ENCODE measurements around the gene PTPN18. TPM values are rescaled to one million over a fixed set of nuclear protein-coding genes. Genes with fewer than 3 reads are reported as not detected.
A peak's percentile ranks its signal among the peaks of the same experiment; 100 is the strongest.

Gene PTPN18
- polyA plus RNA-seq, 2 of the 4 experiments (the other 2 are of a cell fraction), result 19.6 to 20.4 TPM

DNA sequence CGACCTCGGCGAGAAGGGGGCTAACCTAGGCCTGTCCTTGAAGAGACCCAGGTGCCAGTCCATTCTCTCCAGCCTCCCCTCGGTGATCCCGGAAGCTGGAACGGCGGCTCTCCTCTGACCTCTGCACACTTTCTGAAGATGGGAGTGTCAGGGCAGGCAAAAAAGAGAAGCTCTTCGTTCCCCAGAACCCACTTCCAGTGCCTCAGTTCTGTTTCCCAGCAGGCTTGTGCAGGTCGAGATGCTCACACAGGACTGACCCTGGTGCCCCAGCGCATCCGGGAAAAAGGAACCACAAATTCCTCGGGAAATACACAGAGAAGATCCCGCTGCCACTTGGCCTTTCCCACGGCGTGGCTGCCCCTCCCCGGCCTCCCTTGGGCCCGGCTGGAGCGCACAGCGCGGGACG lies 681 bp upstream of the PTPN18 start:
- Histone ChIP-seq H3K9me3 (no peaks in the 10 kb centered on the region), H3K27ac (peak overlapping the region; percentile 90 to 97), H3K4me2 (peak overlapping the region; percentile 94), H3K4me3 (peak overlapping the region; percentile 91), H3K4me1 (peaks cover 17% of the 10 kb centered on the region; the same call in 2 of the 3 replicates)
- no peak for TF ChIP-seq NFE2L2 (conservative IDR thresholded peaks at IDR 0.05; ENCODE audit: low read length)
- FAIRE-seq (no peak), DNase-seq (ENCODE audit: low read depth in 1 of 2, low spot score in 1 of 2) (no peak), ATAC-seq (peak; percentile 18 to 38)
- WGBS (ENCODE audit: missing lambda C conversion rate), result 43% methylated on average over 11 of the region's 21 CpGs
- POLR2A ChIA-PET, result interaction anchor here (2.7 kb wide), 1 partner anchor 13 kb away, joined by 27 read pairs; the partner anchor contains the start of gene IMP4
- CTCF ChIA-PET, result interaction anchor here (1.3 to 5.5 kb wide), 5 partner anchors 9 to 23 kb away, joined by 3 to 27 read pairs (median 6); no protein-coding TSS in a partner anchor

DNA sequence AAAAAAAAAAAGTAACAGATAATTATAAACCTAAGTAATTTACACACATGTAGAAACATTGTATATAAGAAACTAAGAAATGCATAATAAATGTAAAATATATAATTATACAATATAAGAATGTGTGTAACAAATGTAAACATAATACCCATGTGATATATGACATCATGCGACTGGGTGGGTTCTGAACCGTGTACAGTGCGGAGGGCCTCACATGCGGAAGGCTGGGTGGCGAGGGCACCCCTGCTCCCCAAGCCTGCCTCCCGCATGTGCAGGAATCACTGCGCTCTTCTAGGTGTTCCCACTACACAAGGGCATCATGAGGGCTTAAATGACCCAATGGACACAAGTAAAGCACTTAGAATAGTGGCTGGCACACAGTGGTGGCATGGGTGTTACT lies 2.0 kb downstream of the PTPN18 start:
- no peak for FAIRE-seq

DNA sequence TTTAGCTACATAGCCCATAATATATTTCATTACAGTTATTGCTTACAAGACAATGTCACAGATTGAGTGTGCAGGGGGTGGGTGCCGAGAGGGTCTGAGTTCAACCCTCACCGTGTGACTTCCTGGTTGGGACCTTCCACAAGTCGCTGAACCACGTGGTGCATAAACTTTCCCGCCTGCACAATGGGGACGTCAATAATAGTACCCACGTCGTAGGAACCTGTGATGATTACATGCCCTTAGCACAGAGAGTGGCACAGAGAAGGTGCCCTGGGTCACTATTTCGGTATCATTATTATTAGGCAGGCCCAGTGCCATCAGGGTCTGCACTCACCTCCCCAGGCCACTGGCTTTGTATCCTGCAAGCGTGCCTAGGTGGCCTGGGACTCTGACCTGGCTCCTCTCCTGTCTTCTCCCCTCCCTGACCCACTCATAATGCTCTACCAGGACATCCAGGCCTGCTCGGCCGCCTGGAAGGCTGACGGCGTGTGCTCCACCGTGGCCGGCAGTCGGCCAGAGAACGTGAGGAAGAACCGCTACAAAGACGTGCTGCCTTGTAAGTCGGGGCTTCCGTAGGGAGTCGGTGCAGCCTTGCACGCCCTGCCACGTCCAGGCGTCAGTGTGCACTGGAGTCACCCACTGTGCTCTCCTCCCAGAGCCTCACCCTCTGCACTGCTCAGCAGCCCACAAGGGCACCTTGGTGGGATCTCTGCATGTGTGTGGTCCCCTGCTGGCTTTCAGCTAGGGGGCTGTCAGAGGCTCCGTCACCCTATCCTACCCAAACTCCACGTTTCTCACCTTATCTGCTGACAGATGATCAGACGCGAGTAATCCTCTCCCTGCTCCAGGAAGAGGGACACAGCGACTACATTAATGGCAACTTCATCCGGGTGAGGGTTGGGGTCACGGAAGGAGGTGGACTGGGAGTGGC lies 2.8 kb downstream of the PTPN18 start:
- FAIRE-seq, result no peak
- 93% methylated on average over 32 of the region's 33 CpGs for WGBS (ENCODE audit: missing lambda C conversion rate)
- no peaks in the 10 kb centered on the region for H3K9me3 ChIP-seq
- ChIA-PET POLR2A (no interaction called here), CTCF (interaction anchor here (1.5 kb wide), 1 partner anchor 26 kb away, joined by 4 read pairs; no protein-coding TSS in a partner anchor)
- ATAC-seq, result no peak
- H3K4me1 ChIP-seq, result peaks cover 17% of the 10 kb centered on the region; the same call in 2 of the 3 replicates
- no peak overlapping the region for H3K27ac ChIP-seq
- H3K4me2 ChIP-seq, result no peak overlapping the region
- DNase-seq (ENCODE audit: low read depth in 1 of 2, low spot score in 1 of 2), result no peak
- TF ChIP-seq, protein P1, sequence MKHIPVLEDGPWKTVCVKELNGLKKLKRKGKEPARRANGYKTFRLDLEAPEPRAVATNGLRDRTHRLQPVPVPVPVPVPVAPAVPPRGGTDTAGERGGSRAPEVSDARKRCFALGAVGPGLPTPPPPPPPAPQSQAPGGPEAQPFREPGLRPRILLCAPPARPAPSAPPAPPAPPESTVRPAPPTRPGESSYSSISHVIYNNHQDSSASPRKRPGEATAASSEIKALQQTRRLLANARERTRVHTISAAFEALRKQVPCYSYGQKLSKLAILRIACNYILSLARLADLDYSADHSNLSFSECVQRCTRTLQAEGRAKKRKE (CRISPR knock-in tag; IDR thresholded peaks at IDR 0.05; ENCODE audit: low read depth), result no peak
- TF ChIP-seq NFE2L2 (conservative IDR thresholded peaks at IDR 0.05; ENCODE audit: low read length) (no peak), HOXB13 (CRISPR knock-in tag; IDR thresholded peaks at IDR 0.05; ENCODE audit: low read depth) (no peak)
- no peak overlapping the region for H3K4me3 ChIP-seq

More for the DNA sequence above, 2.0 kb downstream of the PTPN18 start:
- Histone ChIP-seq H3K27ac (no peak overlapping the region), H3K4me1 (peaks cover 17% of the 10 kb centered on the region; the same call in 2 of the 3 replicates), H3K4me3 (no peak overlapping the region), H3K4me2 (no peak overlapping the region), H3K9me3 (no peaks in the 10 kb centered on the region)
- ATAC-seq (no peak), DNase-seq (ENCODE audit: low read depth in 1 of 2, low spot score in 1 of 2) (no peak)
- CTCF ChIA-PET, result interaction anchor here (1.5 kb wide), 1 partner anchor 20 kb away, joined by 5 read pairs; no protein-coding TSS in a partner anchor
- 93% methylated on average over 7 of the region's 7 CpGs for WGBS (ENCODE audit: missing lambda C conversion rate)
- POLR2A ChIA-PET, result no interaction called here
- TF ChIP-seq, protein P2, sequence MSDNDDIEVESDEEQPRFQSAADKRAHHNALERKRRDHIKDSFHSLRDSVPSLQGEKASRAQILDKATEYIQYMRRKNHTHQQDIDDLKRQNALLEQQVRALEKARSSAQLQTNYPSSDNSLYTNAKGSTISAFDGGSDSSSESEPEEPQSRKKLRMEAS (IDR thresholded peaks at IDR 0.05), result no peak
- TF ChIP-seq HEYL (CRISPR knock-in tag; IDR thresholded peaks at IDR 0.05), result no peak
- TF ChIP-seq HDAC2 (IDR thresholded peaks at IDR 0.05), result no peak
- no peak for TF ChIP-seq ESRRA (IDR thresholded peaks at IDR 0.05; ENCODE audit: borderline replicate concordance, low read length)
- no peak for TF ChIP-seq RAD21 (conservative IDR thresholded peaks at IDR 0.05 in 1 of 2, IDR thresholded peaks at IDR 0.05 in 1 of 2)
- TF ChIP-seq, protein P1 (CRISPR knock-in tag; IDR thresholded peaks at IDR 0.05; ENCODE audit: low read depth), result no peak
- TF ChIP-seq, protein P3, sequence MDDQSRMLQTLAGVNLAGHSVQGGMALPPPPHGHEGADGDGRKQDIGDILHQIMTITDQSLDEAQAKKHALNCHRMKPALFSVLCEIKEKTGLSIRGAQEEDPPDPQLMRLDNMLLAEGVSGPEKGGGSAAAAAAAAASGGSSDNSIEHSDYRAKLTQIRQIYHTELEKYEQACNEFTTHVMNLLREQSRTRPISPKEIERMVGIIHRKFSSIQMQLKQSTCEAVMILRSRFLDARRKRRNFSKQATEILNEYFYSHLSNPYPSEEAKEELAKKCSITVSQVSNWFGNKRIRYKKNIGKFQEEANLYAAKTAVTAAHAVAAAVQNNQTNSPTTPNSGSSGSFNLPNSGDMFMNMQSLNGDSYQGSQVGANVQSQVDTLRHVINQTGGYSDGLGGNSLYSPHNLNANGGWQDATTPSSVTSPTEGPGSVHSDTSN (IDR thresholded peaks at IDR 0.05), result no peak
- TF ChIP-seq CBX2 (IDR thresholded peaks at IDR 0.05; ENCODE audit: borderline replicate concordance, low read depth), result no peak
- TF ChIP-seq HOXB13 (CRISPR knock-in tag; IDR thresholded peaks at IDR 0.05; ENCODE audit: low read depth), result no peak
- TF ChIP-seq, protein P4, sequence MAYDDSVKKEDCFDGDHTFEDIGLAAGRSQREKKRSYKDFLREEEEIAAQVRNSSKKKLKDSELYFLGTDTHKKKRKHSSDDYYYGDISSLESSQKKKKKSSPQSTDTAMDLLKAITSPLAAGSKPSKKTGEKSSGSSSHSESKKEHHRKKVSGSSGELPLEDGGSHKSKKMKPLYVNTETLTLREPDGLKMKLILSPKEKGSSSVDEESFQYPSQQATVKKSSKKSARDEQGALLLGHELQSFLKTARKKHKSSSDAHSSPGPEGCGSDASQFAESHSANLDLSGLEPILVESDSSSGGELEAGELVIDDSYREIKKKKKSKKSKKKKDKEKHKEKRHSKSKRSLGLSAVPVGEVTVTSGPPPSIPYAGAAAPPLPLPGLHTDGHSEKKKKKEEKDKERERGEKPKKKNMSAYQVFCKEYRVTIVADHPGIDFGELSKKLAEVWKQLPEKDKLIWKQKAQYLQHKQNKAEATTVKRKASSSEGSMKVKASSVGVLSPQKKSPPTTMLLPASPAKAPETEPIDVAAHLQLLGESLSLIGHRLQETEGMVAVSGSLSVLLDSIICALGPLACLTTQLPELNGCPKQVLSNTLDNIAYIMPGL (CRISPR knock-in tag; IDR thresholded peaks at IDR 0.05; ENCODE audit: borderline replicate concordance), result no peak
- TF ChIP-seq CBX8 (IDR thresholded peaks at IDR 0.05), result no peak
- no peak for TF ChIP-seq TFCP2L1 (CRISPR knock-in tag; IDR thresholded peaks at IDR 0.05)
- TF ChIP-seq RFX5 (IDR thresholded peaks at IDR 0.05), result no peak

Measured in A549 (cell line).